PFSK-1 (cell line): Measurements from ENCODE around the gene PAX2.

Experiments
- FOXP2 ChIP-seq: optimal IDR thresholded peaks from 2 replicates; pipeline ENCODE3; 2011; ENCODE audit warnings: borderline replicate concordance, control low read depth, inconsistent platforms; ENCODE audit not compliant: insufficient read depth; ENCODE audit errors: extremely low read length, extremely low read depth
- POLR2AphosphoS5 ChIP-seq: IDR thresholded peaks from 2 replicates; pipeline ENCODE4 v1.6.1; 2012; ENCODE audit warnings: low read depth, mild to moderate bottlenecking, control low read depth, low read length, moderate library complexity
- REST ChIP-seq, 2 experiments: IDR thresholded peaks; 2 replicates each; pipeline versions ENCODE4 v1.6.1 to v1.8.0; 2011 to 2012; ENCODE audit warnings: low read depth in 2 of 2, low read length in 2 of 2, control low read depth in 1 of 2, inconsistent platforms in 1 of 2, mild to moderate bottlenecking in 1 of 2, moderate library complexity in 1 of 2; ENCODE audit not compliant: insufficient read depth in 1 of 2
- SIN3A ChIP-seq: IDR thresholded peaks from 2 replicates; pipeline ENCODE4 v1.6.1; 2012; ENCODE audit warnings: mild to moderate bottlenecking, low read length, moderate library complexity, borderline replicate concordance; ENCODE audit not compliant: insufficient read depth
- TAF1 ChIP-seq: IDR thresholded peaks from 2 replicates; pipeline ENCODE4 v1.6.1; 2012; ENCODE audit warnings: low read length, control low read depth, borderline replicate concordance; ENCODE audit not compliant: insufficient read depth

The PAX2 gene

GRCh38 chr10:100805543-100806355 lies 60.4 kb downstream of the PAX2 start:
- TF ChIP-seq FOXP2, result no peak
- no peak for TF ChIP-seq SIN3A
- no peak for TF ChIP-seq REST (IDR thresholded peaks at IDR 0.05; ENCODE audit: insufficient read depth in 1 of 2, low read depth in 2 of 2, low read length in 2 of 2)
- no peak for TF ChIP-seq TAF1
- no peak for TF ChIP-seq POLR2AphosphoS5

GRCh38 chr10:100806356-100806645 lies 60.9 kb downstream of the PAX2 start:
- TF ChIP-seq FOXP2, result no peak
- no peak for TF ChIP-seq TAF1
- TF ChIP-seq POLR2AphosphoS5, result no peak
- TF ChIP-seq REST (IDR thresholded peaks at IDR 0.05; ENCODE audit: insufficient read depth in 1 of 2, low read depth in 2 of 2, low read length in 2 of 2), result no peak
- TF ChIP-seq SIN3A, result no peak

DNA sequence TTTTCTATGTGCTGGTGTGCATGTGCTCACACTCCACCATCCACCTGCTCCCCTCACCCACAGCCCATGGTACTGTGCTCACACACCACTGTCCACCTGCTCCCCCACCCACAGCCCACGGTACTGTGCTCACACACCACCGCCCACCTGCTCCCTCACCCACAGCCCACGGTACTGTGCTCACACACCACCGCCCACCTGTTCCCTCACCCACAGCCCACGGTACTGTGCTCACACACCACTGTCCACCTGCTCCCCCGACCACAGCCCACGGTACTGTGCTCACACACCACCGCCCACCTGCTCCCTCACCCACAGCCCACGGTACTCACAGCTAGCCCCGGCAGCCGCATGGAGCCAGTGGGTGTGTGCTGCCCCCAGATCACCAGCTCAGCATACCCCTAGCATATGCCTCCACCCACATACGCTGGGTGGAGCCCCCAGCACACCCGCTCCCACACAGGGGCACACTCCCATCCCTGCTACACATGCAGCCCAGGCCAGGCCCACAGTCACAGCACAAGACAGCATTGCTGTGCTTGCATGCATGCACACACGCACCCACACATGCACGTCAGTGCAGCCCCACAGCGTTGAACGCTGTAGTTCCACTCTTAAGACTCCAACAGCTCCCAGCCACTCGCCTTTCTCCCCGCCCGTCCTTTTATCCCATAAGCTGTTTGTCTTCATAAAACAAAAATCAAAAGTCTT lies 62.0 kb downstream of the PAX2 start:
- TF ChIP-seq FOXP2, result no peak
- no peak for TF ChIP-seq SIN3A
- no peak for TF ChIP-seq REST (IDR thresholded peaks at IDR 0.05; ENCODE audit: insufficient read depth in 1 of 2, low read depth in 2 of 2, low read length in 2 of 2)
- no peak for TF ChIP-seq TAF1
- TF ChIP-seq POLR2AphosphoS5, result no peak

DNA sequence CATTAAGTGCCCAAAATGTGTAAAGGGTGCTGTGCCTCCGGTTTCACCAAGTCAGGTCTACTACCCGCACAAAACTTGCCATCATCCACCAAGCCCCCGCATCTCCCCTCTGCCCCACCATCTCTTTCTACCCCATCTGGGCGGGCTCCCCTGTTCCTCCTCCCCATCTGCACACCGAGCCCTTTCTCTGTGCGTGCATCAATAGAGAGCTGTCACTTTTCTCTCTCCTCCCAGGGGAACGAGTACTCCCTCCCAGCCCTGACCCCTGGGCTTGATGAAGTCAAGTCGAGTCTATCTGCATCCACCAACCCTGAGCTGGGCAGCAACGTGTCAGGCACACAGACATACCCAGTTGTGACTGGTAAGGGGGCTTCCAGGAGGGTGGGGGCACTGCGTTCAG lies 63.5 kb downstream of the PAX2 start:
- TF ChIP-seq FOXP2 (no peak), REST (IDR thresholded peaks at IDR 0.05; ENCODE audit: insufficient read depth in 1 of 2, low read depth in 2 of 2, low read length in 2 of 2) (no peak), SIN3A (no peak), TAF1 (no peak), POLR2AphosphoS5 (no peak)
